Head of caudate nucleus (tissue), 42 donors: ENCODE results near the gene FBXL14.

Experiments used
- DNase-seq, 42 donors: peaks; one replicate each; pipeline versions ENCODE4 v3.0.0 to v3.0.0-alpha.2; 2020 to 2021; ENCODE audit warnings: mixed read lengths in 7 of 42
- intact Hi-C: fragments of 100-400 bp; cut with DNase I; formaldehyde crosslinking; loops from one replicate; pipeline ENCODE4 v1.15.0; 2022

FBXL14 gene

DNA sequence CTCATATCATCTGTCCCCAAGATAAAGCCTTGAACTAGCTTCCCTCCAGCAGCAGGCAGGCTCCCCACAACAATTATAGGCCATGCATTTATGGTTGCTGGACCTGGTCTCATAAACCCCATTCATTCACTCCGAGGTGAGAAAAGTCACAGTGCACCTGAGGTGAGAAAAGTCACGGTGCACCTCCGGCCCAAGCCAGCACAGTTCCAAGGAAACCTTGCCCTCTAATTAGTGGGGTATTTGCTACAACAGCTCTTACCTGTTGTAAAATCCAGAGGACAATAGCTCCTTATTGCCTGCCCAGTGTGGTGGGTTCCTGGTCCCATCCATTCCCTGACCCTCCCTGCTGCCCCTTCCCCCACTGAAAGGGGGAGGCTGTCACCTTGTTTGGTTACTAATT lies 65.6 kb downstream of the FBXL14 start:
- peak in 1 of 42 donors; percentile 36 for DNase-seq
- intact Hi-C loops: no loop called here

DNA sequence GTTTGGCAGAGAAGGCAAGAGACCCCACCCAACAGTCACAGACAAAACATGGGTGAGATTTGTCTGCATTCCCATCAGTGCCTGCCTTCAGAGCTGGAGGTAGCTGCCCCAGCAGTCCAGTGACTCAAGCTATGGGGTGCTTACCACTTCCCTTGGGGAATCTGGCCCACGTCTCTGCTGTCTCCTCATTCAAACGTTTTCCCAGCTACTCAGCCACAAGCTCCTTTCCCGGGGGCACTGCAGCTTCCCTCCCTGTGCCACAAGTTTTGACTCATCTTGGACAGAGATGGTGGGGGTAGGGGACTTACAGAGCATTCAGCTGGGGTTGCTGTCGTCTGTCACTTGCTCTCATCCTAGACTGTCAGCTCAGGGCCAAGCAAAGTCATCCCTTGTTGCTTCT lies 66.6 kb downstream of the FBXL14 start:
- peak in 1 of 42 donors; percentile 22 for DNase-seq
- intact Hi-C loops: no loop called here

DNA sequence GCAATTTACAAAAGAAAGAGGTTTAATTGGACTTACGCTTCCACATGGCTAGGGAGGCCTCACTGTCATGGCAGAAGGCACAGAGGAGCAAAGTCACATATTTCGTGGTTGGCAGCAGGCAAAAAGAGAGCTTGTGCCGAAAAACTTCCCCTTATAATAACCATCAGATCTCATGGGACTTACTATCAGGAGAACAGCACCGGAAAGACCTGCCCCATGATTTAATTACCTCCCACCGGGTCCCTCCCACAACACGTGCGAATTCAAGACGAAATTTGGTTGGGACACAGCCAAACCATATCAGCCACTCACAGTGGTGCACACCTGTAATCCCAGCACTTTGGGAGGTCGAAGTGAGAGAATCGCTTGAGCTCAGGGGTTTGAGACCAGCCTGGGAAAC lies 68.5 kb downstream of the FBXL14 start:
- intact Hi-C loops: no loop called here

DNA sequence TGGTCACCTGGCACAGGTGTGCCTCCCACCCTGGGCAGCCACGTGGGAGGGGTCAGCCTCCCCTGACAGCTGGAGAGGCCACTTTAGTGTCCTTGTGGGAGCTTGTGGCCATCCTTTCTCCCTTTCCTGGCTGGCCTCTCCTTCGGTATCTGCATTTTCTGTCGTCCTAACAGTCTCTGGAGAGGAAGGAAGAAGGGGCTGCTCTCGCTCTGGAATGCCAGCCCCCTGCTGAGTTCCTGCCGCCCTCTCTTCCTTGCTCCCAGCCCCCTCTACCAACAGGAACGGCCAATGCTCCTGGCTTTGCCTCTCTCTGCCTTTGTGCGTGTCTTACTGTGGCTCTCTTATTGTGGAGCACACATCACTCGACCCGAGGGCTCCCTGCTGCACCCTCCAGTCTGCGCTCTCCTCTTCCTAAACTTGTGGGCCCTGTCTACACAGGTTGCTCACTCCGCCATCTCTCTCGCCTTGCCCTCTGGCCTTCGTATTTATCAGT lies 70.8 kb downstream of the FBXL14 start:
- DNase-seq: peak in 3 of 42 donors; percentile 4 to 14 (median 6)
- intact Hi-C loops: no loop called here

More for the DNA sequence above, 68.5 kb downstream of the FBXL14 start:
- no peak for DNase-seq

DNA sequence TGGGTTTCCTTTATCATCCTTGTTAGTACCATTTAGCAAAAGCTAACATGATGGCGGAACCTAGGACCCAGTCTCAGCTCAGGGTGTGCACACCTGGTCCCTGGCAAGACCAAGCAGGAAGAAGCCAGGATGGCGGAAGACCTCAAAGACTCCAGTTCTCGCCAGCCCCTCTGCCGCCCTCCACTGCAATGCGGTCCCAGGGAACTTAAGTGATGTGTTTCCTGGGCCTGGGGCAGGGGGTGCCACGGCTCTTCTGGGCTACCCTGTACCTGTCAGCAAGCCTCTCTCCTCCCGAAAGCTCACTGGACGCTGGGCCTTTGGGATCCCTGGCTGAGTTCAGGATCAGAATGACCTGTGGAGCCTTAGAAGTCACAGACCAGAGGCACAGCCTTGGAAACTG lies 71.3 kb downstream of the FBXL14 start:
- intact Hi-C loops: no loop called here
- peak in 2 of 42 donors; percentile 18 to 33 for DNase-seq

DNA sequence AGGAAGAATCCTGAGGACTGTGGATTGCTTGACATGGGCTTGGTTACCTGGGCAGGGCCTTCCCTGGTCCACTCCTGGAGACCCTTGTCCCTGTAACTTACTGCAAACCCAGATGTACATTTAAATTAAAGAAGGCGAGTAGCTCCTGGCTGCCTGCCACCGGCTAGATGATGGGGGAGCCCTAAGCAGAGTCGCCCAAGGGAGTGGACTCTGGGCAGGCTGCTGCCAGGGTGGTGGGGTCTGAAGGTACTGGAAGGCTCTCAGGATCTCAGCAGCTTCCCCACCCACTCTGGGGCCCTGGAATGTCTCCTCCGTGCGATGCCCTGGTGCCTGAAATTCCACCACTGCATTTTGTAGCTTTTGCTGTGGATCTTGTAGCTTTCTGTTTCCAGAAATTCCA lies 74.7 kb downstream of the FBXL14 start:
- DNase-seq: peak in 2 of 42 donors; percentile 3 to 22
- intact Hi-C loops: no loop called here

DNA sequence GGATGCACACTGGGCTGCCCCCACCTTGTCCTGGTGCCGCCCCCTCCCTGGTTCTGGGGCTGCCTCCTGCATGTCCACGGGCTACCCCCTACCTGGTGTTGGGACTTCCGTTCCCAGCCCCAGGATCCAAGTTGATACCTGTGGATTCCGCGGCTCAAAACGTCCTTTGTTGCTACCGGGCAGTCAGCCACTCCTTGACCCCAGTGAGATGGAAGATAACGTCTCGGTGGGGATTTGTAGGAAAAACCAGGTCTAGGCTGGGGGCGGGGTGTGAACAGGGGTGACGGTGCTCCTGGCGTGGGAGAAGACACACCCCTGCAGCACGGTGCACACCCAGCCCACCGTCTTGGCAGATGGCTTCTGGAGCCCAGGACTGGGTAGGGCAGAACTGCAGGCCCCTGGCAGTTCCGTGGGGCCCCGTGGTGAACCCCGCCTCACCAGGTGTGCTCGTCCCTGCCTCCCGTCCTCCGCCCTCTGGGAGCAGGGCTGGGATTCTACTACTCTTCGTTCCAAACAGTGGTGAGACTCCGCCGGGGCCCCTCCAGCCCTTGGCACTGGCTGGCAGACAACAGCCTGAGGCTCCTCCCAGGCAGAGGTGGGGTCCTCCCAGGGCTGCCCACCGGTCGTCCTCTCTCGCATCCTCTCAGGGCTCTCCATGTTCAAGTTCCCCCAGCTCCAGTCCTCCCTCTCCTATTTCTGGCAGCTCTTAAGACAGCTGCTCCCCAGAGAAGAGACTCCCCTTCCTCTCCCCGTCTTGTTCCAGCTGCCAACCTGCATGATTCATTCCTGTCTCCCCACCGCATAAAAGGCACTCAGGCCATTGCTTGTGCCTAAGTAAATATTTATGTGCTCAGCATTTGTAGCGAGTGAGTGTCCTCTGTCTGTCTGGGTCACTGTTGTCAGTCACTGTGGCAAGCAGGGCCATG lies 75.5 kb downstream of the FBXL14 start:
- intact Hi-C loops: no loop called here
- DNase-seq: peak in 2 of 42 donors; percentile 16 to 23

DNA sequence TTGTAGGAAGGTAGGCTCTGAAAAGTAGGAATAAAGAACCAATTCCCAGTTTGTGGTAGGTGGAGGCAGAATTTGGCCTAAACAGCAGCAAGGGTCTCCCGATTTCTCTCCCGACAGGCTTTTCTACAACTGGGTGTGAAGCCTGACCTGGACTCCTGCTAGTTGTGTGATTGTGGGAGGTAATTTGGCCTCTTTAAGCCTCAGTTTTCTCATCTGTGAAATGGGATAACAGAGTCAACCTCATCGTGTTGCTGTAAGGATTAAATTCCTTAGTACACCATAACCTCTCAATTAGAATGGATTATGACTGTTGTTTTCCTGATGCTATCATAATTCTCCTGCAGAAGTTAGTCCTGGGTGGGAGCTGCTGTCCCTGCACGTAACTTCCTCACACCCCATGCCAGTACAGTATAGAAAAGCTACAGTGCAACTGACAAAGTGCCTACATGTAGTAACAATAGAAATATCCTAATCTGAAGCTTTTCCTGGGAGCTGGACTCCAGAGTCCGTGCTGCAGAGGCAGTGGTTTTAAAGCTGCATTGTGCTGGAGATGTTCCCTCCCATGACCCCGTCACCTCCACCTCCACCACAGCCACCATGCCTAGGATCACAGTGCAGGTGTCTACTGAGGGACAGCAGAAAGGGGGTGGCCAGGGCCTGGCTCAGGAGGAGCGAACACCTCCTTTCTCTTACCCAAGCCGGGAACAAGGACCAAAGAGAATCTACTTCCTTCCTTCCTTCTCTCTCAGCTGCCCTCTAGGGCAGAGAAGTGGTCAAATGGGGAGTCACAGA lies 76.5 kb downstream of the FBXL14 start:
- DNase-seq: no peak
- intact Hi-C loops: no loop called here

DNA sequence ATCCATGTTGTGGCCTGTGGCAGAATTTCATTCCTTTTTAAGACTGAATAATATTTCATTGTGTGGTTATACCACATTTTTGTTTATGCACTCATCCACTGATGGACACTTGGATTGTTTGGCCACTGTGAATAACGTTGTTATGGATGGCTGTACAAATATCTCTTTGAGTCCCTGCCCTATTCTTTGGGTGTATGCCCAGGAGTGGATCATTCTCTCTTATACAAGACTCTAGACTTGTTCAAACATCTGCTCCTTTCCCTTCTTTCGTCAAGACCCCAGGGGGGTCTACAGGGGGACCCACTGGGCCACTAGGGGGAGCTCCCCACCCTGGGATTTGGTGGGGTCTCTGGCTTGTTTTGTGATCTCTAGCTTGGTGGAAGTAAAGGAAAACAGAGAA lies 77.4 kb downstream of the FBXL14 start:
- intact Hi-C loops: no loop called here
- DNase-seq: peak in 4 of 42 donors; percentile 24 to 30 (median 25)
